GM19023 (cell line): ENCODE measurements around the gene MMP25.
A peak's percentile ranks its signal among the peaks of the same experiment; 100 is the strongest.
"Not testable (repeated sequence)": the region's sequence is repeated elsewhere in the genome, so short reads cannot be mapped to it uniquely, and the experiment has no call there.

Experiments
- ATAC-seq: cut with Tn5 transposase; IDR thresholded peaks from one replicate; pipeline ENCODE4 v1.9.1; 2021; ENCODE audit warnings: mild to moderate bottlenecking, moderate library complexity; ENCODE audit not compliant: unreplicated experiment

MMP25 gene

GRCh38 chr16:3070608-3071111 is 24.3 kb downstream of the MMP25 start:
- no peak for ATAC-seq

- no peak for ATAC-seq
These were observed 25.3 kb downstream of the MMP25 start for GRCh38 chr16:3071655-3072054.

GRCh38 chr16:3072148-3072547 is 25.8 kb downstream of the MMP25 start:
- ATAC-seq: not testable (repeated sequence)

GRCh38 chr16:3072576-3073263 is 26.4 kb downstream of the MMP25 start:
- not testable (repeated sequence) for ATAC-seq

- no peak for ATAC-seq
These were observed 27.1 kb downstream of the MMP25 start for GRCh38 chr16:3073448-3073847.

GRCh38 chr16:3074860-3075522 is 28.6 kb downstream of the MMP25 start:
- peak; percentile 74 for ATAC-seq

GRCh38 chr16:3075523-3075915 is 29.2 kb downstream of the MMP25 start:
- ATAC-seq: no peak

GRCh38 chr16:3075946-3076345 is 29.6 kb downstream of the MMP25 start:
- ATAC-seq: not testable (repeated sequence)

- ATAC-seq: no peak
These were observed 30.2 kb downstream of the MMP25 start for GRCh38 chr16:3076577-3076976.

GRCh38 chr16:3080024-3080423 is 33.7 kb downstream of the MMP25 start:
- ATAC-seq: no peak

- ATAC-seq: not testable (repeated sequence)
These were observed 35.6 kb downstream of the MMP25 start for GRCh38 chr16:3081957-3082356.

GRCh38 chr16:3083408-3083807 is 37.0 kb downstream of the MMP25 start:
- ATAC-seq: not testable (repeated sequence)

- ATAC-seq: no peak
These were observed 38.1 kb downstream of the MMP25 start for GRCh38 chr16:3084491-3084890.

- no peak for ATAC-seq
These were observed 38.8 kb downstream of the MMP25 start for GRCh38 chr16:3084969-3085670.

GRCh38 chr16:3085868-3086595 is 39.7 kb downstream of the MMP25 start:
- no peak for ATAC-seq

- ATAC-seq: no peak
These were observed 40.4 kb downstream of the MMP25 start for GRCh38 chr16:3086596-3087242.

GRCh38 chr16:3087243-3088235 is 41.2 kb downstream of the MMP25 start:
- no peak for ATAC-seq

GRCh38 chr16:3088450-3088849 is 42.1 kb downstream of the MMP25 start:
- ATAC-seq: no peak

GRCh38 chr16:3088925-3089716 is 42.8 kb downstream of the MMP25 start:
- no peak for ATAC-seq
